ENCODE results near the gene MESD.

The MESD gene

GRCh38 chr15:80911821-80912220, 77.8 kb downstream of the MESD start:
- DNase-seq (ENCODE audit: low read depth in 2 of 3, low spot score in 1 of 3) = no peak

DNA sequence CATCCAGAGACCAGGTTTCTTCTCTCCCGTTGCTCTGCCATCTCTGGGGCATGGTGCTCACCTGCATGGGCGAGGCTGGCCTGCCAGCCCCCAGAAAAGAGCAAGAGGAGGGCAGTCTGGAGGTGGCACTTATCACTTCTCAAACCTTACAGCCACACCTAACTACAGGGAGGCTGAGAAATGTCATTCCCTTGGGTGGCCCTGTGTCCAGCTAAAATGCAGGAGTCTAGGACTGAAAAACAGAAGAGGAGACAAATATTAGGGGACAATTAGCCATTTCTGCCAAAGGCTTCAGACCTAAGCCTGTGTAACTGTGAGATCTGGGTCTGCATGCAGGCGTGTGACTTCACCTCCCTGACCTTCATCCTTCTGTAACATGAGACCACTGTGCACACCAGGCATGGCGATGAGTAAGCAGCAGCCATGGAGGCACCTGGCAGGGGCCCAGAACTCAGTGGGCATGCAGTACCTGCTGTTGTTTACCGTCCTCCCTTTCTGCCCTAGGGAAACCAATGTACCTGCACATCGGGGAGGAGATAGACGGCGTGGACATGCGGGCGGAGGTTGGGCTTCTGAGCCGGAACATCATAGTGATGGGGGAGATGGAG, 83.4 kb downstream of the MESD start:
- DNase-seq (ENCODE audit: low read depth in 2 of 3, low spot score in 1 of 3) = no peak

GRCh38 chr15:80904998-80905397, 84.6 kb downstream of the MESD start:
- no peak for DNase-seq (ENCODE audit: low read depth in 2 of 3, low spot score in 1 of 3)

- no peak for DNase-seq (ENCODE audit: low read depth in 2 of 3, low spot score in 1 of 3)
Measured at GRCh38 chr15:80902298-80902801, 87.3 kb downstream of the MESD start.

- DNase-seq (ENCODE audit: low read depth in 2 of 3, low spot score in 1 of 3) = no peak
Measured at GRCh38 chr15:80898040-80898439, 91.6 kb downstream of the MESD start.

All from stimulated activated CD4-positive, alpha-beta T cell treated with anti-CD3 and anti-CD28 coated beads, Interleukin-12 subunit alpha, Interleukin-12 subunit beta, amount 100 ng/mL, for 48 hours (primary cell).